ENCODE results near the gene SMG1.
A peak's percentile ranks its signal among the peaks of the same experiment; 100 is the strongest.

SMG1 gene

DNA sequence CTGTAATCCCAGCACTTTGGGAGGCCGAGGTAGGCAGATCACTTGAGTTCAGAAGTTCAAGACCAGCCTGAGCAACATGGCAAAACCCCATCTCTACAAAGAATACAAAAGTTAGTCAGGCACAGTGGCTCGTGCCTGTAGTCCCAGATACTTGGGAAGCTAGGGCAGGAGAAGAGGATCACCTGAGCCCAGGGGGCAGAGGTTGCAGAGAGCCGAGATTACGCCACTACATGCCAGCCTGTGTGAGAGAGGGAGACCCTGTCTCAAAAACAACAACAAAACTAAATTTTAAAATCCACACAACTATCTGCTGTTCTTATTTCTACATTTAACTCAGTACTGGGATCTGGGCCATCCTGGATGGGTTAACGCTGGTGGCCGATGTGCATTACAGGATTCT lies 83.6 kb downstream of the SMG1 start:
- DNase-seq = no peak

DNA sequence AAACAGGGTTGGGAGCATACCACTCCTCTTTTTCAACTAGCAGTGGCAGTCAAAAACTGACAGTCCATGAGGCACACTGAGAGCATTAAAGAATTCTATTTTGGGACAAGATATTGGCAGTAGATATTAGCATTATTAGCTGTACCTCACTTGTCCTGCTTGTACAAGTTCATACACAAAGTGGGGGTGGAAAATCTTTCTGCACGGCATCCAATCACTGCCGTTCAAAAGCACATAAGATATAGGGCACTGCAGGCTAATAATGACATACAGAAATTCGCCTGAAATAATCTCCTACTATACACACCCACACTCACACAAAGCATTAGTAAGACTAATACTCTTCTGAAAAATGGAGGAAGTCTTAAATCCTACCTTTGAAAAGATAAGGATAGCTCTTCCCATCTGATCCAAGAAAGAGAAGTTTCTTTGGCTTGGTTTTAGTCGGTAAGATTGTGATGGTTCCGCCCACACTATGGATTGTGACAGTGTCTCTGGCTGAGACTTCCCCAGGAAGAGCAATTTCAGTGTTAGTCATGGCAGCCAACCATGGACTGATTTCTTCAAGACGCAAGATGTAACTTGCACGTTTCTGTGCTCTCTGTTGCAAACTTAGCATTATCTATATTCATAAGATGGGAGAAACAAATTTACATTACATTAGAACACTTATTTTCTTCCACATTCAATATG lies 84.2 kb downstream of the SMG1 start:
- DNase-seq = no peak

DNA sequence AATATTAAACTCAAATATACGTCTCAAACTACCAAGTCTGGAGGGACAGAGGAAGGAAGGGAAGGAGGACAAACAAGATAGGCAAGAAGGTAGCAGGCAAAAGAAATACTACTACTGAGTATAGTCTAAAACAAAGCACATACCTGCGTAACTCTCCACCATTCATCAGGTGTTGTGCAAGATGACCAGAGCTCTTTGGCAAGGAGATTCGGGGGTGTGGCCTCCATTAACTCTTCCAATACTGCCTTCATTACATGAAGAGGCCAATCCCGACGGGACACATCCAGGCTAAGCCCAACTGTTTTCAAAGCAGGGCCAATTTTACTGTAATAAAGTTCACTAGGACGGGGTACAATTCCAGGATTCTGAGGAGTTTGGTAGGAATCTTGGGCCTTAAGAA lies 86.7 kb downstream of the SMG1 start:
- no peak for DNase-seq

DNA sequence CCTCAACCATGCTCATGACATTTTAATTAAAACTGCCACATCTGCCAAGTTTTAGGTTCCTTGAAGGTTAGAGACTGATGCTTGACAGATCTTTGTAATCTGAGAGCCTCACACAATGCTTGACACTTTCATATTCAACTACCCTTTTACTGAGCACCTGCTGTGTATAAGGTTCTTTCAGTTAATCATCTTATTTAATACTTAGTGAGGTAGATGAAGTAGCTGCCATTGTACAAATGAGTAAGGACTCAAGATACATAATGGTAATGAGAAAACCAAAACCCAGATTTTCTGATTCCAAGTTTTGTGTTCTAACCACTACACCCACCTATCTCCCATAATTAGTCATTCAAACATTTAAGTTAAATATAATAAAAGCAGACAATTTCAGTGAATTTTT lies 89.5 kb downstream of the SMG1 start:
- DNase-seq = no peak

DNA sequence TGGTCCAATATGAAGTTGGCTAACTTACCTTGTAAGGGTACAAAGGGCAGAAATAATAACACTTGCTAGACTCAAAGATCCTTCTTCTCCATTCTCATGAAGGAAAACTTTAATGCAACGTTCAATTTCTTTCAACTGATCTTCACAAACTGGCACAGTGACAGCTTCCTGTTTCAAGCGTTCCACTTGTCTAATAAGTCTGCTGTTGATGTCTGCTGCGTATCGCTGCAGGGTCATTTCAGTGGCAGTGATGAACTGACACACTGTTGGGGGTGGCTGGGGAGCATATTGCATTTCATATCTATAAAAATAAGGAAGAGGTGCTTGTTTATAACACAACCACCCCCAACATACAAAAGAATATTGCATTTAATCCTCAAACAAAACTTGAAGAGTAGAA lies 91.3 kb downstream of the SMG1 start:
- no peak for DNase-seq

DNA sequence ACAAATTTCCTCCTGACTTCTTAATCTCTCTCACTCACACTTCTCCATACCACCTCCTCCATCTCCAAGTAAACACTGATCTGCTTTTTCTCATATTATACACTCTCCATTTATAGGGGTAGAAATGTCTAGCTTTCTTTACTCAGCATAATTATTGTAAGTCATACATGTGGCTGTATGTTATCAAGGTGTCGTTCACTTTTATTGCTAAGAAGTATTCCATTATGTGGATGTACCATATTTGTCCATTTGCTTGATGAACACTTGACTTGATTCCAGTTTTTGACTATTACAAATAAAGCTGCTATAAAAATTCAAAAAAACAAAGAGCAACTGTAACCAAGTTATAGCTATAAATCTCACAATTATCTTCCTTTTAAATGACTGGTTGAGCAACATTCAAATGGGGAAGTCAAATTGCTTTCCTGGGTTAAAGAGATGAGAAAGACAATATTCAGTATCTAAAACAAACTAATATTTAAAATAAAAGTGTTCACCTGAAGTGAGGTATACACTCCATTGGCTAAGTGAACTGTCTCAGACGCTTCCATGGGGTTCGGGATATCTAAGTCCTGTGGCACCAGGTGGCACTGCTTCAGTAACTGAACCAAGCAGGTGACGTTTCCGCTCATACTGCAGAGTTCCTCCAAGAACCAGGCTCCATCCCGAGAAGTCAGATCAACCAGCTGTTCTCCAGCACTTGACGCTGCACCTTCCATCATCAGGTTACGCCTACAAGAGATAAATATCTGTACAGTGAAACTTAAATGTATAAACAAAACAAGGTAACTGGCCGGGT lies 92.3 kb downstream of the SMG1 start:
- DNase-seq = no peak

DNA sequence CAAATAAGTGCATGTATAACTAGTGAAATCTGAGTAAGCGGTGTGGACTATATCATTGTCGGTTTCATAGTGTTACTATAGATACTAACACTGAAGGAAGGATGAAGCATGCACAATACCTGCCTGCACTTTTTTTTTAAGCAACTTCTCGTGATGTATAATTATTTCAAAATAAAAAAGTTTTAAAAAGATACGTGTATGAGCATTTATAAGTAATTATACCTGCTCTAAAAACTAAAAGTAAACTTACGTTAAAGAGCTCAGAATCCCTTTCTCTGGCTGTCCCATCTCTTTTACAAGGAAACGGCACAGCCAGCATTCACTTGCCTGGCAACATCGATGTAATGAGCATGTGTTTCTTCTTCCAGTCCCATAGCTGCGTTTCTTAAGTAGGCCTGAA lies 93.6 kb downstream of the SMG1 start:
- no peak for DNase-seq

DNA sequence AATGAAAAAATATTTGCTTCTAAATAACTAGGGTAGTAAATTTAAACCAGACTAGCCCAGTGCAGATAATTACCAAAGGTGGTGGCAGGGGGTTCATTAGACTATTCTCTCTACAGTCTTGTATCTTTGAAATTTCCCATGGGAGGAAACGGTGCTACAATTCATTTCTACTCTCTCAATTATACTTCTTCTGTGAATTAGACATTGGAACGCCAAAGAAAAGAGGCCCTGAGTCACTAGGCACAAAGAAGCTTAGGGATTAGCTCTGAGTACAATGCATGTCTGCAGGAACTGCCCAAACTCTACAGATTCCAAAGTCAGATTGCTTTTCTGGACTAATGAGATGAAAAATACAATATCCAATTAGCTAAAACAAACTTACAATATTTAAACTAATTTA lies 94.2 kb downstream of the SMG1 start:
- no peak for DNase-seq

DNA sequence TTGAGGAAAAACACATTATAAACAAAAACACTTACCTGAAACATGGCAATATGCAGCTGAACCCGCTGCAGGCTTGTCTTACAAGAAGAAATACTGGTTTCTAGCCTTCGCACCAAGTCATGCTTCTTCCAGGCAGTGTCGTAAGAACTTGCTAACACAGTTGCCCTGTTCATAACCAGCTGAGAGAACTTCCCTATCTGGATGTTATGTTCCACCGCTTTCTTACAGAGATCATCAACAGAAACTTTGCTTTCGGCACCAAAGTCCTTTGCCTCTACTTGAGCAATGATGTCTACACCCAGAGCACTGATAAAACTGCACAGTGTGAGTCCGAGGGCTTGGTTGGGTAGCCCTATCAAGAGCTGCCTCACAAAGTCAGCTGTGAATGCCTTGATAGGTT lies 97.0 kb downstream of the SMG1 start:
- no peak for DNase-seq

DNA sequence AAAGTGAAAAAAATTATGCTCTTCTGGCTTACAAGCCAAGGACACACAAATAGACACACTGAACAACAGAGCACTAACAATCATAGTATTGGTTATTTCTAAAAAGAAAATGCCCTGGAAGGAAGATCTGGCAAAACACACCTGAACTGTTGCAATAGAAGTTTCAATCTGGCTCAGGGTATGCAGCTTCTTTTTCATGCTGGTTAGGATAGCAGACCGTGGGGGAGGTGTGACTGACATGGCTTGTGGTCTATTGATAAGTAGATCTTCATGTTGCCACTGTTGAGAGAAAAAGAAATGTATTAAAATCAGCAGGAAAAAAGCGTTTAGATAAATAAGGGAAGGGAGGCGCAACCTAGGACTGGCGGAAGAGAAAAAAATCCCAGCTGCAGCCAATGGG lies 98.3 kb downstream of the SMG1 start:
- DNase-seq = no peak

DNA sequence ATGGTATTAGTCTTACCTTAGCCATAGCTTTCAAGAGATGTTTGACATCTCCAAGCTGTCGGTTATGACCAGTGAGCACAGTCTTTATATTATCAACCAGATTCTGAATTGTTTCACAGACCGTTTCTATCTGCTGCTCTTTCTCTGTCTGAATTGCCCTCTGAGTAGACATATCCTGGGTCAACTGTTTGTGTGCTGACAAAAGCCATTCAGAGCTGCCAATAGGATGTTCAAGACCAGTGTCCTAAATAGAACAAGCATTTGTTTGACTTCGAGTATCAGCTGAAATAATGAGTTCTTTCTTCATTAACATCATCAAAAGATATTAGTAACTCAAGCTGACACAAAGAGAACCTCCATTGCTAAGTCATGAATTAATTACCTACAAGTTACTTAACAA lies 109.9 kb downstream of the SMG1 start:
- no peak for DNase-seq

DNA sequence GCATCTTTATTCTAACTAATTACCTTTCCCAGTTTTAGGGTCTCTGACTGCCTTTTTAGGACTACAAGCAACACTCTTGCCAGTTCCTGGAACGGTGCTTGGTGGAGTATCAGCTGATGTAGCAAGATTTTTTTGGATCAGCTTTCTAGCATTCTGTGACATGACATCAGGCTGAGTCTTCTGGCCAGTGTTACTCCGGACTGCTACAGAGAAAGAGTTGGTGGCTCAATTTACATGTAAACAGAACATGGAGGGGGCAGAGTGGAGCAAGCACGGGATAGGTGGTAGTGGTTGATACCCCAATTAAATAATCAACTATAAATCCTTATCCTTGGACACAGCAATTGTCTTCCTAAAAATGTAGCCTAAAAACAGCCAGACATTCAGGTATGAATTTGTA lies 114.3 kb downstream of the SMG1 start:
- no peak for DNase-seq

DNA sequence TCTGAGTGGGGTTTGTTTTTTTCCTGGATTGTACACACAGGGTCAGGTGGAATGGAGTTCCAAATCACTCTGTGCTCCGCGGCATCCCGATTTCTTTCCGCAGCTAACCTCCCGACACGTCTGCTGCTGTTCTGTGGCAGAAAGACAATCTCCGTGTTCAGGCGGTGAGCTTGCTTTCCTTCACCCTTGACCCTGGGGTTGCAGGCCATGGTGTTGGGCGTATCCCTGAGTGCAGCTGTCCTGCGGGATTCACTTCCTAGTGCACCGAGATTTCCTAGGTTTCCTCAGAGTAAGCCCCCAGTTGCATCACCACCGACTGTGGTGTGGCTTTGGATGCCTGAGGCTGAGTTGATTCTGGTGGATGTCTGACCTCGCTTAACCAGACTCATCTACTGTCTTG lies 117.0 kb downstream of the SMG1 start:
- DNase-seq = no peak

DNA sequence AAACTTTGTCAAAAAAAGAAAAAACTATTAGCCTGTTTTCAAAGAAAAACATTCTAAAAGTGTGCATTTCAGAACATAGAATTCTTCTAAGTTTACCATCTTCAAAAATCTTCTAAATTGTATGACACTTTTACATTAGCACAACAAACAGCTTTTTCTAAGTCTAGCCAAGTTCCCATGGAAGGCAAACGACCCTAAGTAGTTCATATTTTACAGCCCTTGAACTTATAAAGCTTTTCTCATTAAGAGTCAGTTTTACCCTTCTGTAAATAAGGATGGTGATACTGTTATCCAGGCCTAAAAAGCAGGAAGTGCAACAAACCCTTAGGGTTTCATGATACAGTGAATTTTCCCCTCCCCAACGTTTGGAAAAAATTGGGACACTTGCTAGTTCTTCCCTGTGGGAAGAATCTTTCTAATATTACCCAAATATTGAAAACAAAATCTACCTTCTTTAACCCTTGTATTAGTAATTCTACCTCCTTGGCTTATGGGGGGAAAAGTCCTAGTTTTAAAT lies 120.9 kb downstream of the SMG1 start:
- DNase-seq = no peak

DNA sequence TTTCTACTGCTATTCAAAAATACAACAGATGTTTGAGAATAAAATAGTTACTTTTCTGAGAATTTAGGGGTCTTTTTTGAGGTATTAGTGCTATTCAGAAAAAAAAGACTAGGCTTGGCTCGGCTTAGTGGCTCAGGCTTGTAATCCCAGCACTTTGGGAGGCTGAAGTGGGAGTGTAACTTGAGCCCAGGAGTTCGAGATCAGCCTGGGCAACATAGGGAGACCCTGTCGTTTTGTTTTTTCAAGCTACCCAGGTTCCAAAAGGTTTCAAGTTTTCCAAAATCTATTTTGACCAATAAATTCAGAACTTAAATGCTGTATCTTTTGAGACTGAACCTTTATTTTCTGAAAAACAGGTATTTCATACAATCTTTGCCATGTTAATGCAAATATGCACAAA lies 121.7 kb downstream of the SMG1 start:
- no peak for DNase-seq

DNA sequence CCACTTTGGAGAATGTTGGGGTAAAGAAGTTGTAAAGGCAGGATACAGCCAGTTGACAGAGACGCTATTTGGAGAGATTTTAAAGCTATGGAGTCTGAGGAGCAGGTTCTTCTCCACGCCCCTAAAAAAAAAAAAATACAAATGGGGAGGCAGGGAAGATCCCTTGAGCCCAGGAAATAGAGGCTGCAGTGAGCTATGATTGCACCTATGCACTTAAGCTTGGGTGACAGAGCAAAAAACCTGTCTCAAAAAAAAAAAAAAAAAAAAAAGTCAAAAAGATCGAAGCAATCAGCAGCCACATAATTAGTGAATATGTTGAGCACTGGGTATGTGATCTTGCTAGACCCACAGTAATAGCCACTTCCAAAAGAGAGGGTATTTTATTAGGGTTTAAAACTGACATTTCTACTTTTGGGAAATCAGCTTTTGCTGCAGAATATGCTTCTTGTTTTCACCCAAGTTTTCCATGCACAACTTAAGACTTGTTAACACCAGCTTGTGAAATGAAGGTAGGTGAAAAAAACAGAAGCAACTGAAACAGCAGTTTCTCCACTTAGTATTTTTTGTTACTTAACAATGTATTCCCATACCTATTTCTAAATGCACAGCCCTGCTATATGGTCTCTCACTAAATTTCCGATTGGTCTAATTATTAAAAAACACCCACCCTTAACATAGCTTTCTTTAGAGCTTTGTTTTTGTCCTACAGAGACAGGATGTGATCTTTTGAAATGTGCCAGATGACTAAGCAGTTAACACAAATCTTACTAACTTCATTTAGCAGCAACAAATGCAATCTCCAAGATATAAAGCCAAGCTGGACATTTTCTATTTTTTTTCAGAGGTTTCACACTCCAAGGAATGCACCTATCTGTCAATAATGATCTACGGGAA lies 122.4 kb downstream of the SMG1 start:
- DNase-seq = no peak

DNA sequence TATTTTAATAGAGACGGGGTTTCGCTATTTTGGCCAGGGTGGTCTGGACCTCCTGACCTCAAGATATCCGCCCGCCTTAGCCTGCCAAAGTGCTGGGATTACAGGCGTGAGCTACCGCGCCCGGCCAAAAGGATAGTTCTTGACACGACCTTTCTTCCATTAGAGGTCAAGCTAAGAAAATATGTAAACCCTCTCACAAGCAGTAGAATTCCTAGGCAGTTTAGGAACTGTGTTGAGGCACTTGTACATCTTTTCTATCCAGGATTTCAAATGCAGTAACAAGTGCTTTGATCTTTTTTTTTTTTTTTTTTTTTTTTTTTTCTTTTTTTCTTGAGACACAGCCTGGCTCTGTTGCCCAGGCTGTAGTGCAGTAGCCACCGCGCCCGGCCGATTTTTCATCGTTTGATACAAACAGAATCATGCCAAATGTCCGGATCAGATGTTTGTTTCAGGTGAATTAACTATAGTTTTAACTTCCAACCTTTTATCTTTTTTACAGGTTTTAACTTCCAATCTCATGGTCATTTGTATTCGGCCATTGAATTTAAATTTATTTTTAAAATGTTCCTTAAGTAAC lies 123.4 kb downstream of the SMG1 start:
- DNase-seq = no peak

DNA sequence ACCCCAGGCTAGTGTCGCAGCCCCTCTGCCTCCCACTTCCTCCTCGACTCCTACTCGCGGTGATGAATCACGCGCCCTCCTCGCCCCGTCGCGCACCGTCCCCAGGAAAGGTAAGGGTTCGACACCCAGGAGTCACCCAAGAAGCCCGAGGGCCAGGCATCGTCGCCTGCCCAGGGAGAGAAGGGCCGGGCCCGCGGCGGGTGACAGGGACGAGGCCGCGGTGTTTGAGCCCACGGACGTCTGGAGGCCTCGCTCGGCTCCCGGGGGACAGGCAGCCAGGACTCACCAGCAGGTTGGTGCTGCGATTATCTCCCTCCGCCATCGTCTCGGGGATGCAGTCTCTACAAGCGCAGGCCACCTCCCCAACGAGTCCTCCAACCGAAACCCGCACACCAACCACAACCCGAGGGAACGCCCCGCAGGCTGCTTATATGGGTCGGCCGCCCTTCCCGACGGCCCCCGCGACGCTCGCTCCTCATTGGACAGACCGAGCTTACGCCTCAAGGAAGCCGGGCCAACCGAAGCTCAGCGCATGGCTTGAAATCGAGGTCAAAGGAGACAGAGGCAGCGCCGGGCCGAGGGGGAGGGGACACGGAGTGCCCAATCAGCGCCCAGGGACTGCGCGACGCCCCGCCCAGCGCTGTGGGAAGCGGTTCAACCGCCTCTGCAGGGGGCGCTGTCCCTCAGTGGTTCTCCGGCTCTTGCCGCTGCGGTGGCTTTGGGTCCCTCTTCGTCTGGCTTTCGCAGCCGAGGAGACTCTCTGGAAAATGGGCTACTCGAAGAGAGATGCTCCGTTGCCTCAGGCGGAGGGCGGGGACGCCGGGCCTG lies 124.8 kb downstream of the SMG1 start, which contains the start of gene ARL6IP1:
Gene ARL6IP1, minus strand, starts transcription at position 405 of the 828 bp plus-strand sequence. Its CDS starts 83 bp downstream, at position 322.
- DNase-seq = peak; percentile 98 to 99

DNA sequence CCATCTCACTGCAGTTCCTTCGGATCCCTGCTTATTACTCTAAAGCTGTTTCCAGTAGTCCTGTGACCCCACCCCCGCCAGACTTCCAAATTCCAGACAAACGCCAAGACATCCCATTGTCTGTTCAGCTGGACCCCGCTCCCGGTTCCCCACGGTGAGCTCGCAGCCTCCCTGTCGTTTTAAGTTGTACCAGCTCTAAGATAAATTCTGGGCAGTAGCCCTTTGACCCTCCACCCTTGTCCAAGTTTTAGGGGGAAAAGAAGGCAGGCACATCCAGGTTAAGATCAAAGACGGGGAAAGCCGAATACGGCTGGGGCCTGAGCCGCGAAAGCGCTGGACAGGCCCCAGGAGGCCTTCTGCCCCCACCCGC lies 125.4 kb downstream of the SMG1 start:
- DNase-seq = no peak

DNA sequence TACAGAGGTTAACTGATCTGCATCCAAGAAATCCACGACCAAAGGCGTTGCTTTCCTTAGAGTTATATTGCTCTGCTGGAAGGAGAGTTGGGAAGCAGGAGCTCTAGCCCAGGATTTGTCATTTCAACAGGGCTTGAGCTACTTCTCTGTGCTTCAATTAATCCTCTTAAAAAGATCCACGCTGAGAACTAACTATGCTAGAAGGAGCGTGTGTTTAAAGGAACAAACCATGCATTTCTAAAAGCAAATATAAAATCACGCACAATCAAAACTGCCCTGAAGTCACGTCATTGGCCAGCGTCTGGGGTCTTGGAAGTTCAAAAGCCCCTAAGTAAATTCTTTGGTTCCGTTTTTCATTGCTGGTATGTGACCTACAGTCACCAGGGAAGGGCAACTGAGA lies 125.9 kb downstream of the SMG1 start:
- no peak for DNase-seq

DNA sequence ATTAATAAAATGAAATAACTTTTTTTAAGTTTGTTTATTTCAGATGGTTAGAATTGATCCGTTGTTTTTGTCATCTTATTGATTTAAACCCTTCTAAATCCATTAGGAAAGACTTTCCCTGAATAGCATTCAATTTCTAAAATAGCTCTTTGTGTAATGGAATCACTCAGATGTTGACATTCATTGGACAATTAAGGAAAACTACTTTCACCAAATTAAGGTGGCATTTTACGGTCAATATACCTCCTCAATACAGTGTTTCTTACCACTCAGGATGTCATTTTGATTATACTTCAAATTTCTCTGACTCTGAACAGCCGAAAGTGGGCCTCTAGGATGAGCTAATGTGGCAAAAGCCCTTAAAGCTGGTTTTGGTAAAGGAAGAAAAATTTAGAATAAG lies 126.7 kb downstream of the SMG1 start:
- DNase-seq = no peak

DNA sequence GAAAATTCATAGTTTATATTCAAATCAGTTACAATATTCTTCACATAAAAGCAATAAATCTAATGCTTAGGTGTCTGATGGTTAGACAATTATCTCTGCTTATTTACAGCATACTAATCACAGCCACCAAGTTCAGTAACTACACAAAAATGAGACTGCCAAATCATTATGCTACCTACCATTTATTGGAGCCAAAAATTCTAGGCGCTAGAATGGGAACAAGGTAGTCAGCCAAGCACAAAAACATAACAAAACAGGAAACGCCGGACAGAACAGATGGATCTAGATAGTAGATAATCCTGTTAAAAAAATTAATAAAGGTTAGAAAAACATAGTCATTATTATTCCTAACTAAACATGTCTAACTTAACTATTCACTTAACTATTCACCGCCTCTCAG lies 128.5 kb downstream of the SMG1 start:
- DNase-seq = no peak
